GM12873 (cell line): ENCODE measurements around the gene RNF26.

Experiments used
- TF ChIP-seq, protein P1 (sequence below): IDR thresholded peaks from 2 replicates; pipeline ENCODE4 v1.5.1; 2012; ENCODE audit warnings: low read depth, mild to moderate bottlenecking, moderate library complexity, low read length, control low read depth; ENCODE audit not compliant: insufficient read depth; ENCODE audit errors: missing control alignments

RNF26 gene

DNA sequence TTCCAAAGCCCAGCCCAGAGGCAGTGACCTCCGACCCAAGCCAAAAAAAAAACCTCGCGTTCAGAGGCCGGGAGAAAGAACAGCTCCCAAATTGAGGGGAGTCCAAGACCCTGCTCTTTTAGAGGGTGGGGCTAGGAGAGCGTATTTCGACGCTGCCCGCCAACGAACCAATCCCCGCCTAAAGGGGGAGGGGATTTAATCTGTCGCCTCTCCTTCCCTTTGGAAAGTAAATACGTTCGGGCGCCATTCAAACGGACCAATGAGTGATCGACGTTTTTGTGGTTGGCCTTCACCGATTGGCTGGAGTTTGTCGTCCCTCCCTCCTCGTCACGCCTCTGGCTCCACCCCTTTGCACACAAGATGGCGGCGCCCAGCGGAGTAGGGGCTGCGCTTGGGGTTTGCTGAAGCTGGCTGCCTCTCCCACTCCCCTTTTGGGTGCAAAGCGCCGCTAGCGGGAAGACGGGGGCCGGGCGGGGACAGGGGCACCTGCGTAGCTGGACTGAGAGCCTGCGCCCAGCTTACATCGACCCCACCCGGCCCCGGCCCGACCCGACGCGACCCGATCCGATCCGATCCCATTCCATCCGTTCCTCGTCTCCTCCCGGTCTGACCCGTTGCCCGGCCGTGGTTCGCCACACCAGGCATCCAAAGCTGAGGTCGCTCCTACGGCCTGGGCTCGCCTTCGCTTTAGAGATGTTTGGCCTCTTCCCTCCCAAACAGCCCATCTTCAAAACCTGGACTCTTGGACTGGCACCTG, at the start of gene RNF26:
RNF26 (plus strand) TSS at position 354 of the 757 bp plus-strand sequence. CDS start 596 bp downstream, outside the sequence.
- TF ChIP-seq, protein P1, sequence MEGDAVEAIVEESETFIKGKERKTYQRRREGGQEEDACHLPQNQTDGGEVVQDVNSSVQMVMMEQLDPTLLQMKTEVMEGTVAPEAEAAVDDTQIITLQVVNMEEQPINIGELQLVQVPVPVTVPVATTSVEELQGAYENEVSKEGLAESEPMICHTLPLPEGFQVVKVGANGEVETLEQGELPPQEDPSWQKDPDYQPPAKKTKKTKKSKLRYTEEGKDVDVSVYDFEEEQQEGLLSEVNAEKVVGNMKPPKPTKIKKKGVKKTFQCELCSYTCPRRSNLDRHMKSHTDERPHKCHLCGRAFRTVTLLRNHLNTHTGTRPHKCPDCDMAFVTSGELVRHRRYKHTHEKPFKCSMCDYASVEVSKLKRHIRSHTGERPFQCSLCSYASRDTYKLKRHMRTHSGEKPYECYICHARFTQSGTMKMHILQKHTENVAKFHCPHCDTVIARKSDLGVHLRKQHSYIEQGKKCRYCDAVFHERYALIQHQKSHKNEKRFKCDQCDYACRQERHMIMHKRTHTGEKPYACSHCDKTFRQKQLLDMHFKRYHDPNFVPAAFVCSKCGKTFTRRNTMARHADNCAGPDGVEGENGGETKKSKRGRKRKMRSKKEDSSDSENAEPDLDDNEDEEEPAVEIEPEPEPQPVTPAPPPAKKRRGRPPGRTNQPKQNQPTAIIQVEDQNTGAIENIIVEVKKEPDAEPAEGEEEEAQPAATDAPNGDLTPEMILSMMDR: no peak

DNA sequence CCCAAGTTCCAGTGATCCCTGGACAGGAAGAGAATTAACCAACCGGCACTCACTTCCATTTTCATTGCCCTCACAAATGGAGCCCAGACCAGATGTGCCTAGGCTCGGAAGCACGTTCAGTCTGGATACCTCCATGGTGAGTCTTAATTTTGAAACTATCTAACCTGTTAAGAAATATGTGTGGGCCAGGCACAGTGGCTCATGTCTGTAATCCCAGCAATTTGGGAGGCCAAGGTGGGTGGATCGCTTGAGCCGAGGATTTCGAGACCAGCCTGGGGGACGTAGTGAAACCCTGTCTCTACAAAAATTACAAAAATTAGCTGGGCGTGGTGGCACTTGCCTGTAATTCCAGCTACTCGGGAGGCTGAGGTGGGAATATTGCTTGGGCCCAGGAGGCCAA, 48.9 kb upstream of the RNF26 start:
- TF ChIP-seq, protein P1: no peak

DNA sequence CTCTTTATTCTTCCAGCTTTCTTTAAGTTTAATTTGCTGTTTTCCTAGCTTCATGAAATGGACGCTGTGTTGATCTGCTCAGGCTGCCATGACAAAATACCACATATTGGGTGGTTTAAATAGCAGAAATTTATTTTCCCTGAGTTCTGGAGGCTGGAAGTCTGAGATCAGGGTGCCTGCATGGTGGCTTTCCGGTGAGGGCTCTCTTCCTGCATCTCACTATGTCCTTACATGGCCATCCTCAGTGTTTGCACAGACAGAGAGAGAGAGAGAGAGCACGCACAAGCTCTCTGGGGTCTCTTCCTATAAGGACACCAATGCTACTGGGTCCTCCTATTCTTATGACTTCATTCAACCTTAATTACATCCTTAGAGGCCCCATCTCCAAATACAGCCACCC, 46.1 kb upstream of the RNF26 start:
- TF ChIP-seq, protein P1: no peak

DNA sequence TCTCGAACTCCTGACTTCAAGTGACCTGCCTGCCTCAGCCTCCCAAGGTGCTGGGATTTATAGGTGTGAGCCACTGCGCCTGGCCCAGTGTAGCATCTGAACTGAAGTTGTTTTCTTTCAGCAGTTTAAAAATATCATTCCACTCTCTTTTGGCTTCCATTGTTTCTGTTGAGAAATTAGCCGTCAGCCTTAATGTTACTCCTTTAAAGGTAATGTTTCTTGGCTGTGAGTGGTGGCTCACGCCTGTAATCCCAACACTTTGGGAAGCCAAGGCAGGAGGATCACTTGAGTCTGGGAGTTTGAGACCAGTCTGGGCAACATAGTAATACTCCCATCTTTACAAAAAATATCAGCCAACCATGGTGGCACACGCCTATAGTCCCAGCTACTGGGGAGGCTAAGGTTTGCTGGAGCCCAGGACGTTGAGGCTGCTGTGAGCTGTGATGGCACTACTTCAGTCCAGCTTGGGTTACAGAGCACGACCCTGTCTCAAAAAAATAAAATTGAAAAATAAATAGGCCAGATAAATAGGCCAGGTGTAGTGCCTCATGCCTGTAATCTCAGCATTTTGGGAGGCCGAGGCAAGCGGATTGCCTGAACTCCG, 43.3 kb upstream of the RNF26 start:
- TF ChIP-seq, protein P1: no peak

DNA sequence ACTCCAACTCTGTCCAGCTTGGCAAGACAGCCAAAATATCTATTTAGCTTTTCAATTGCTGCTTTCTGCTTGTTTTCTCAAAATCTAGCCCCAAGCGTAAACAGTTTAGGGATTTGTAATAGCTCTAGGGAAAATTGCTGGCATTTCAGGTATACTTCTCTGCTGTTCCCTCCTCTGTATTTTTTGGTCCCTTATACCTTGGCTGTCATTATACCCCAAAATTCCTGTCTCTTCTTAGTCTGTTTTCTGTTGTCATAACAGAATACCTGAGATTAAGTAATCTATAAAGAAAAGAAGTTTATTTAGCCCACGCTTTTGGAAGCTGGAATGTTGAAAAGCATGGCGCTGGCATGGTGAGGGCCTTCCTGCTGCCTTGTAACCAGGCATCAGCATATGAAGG, 40.9 kb upstream of the RNF26 start:
- TF ChIP-seq, protein P1: no peak

DNA sequence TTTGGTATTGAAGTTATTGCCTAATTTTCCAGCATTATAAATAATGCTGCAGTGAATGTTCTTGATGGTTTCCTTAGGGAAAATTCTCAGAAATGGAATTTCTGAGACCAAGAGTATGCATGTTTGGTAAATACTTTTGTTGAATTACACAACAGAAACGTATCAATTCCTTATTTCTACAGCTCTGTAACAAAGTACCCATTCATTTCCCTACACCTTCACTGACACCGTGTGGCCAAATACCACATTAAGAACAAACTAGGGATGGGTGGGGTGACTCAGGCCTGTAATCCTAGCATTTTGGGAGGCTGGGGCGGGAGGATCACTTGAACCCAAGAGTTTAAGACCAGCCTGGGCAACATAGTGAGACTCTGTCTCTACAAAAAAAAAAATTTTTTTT, 39.1 kb upstream of the RNF26 start:
- TF ChIP-seq, protein P1: no peak

DNA sequence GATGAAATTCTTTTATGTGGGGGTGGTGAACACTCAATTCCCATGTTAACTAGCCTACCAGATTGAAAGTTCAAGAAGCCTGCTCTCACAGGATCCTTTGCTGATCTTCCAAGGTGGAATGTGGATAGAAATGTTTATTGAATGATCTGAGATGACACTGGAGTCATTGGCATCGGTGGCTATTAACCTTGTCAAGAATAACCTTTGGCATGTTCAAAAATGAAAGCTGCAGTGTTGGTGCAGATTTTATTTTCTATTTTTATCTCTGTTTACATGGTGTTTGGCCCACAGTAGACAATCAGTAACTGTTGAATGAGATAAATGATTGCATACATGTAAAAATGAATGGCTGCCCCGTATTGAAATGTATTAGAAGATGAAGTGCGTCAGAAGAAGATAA, 36.4 kb upstream of the RNF26 start:
- TF ChIP-seq, protein P1: no peak
